Stimulated activated CD8-positive, alpha-beta memory T cell treated with anti-CD3 and anti-CD28 coated beads, Interleukin-12 subunit alpha, Interleukin-12 subunit beta, amount 100 ng/mL, for 4 hours (primary cell): ENCODE data around the gene SHISA5.

ENCODE experiments used
- DNase-seq: peaks from one replicate; pipeline ENCODE4 v3.0.0-alpha.2; 2020; ENCODE audit warnings: low read depth

SHISA5 gene

DNA sequence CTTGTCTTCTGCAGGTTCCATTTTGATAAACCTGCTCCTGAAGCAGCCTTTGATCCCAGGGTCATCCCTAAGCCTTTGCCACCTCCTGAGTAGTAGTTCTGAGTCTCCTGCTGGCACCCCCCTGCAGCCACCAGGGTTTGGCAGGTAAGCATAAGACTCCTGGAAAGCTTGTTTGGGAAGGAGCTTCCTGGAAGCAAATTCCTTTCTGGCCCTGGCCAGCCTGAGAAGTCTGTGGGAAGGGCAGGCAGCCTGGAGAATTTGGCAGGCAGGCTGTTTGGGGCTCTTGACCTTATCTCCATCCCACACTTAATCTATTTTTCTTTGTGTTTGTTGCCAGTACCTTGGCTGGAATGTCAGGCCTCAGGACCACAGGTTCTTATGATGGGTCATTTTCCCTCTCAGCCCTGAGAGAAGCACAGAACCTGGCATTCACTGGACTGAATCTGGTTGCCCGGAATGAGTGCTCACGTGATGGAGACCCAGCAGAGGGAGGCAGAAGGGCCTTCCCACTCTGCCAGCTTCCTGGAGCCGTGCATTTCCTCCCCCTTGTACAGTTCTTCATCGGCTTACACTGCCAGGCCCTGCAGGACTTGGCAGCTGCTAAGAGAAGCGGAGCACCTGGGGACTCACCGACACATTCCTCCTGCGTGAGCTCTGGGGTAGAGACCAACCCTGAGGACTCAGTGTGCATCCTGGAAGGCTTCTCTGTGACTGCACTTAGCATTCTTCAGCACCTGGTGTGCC is 44.0 kb downstream of the SHISA5 start:
- DNase-seq = no peak

DNA sequence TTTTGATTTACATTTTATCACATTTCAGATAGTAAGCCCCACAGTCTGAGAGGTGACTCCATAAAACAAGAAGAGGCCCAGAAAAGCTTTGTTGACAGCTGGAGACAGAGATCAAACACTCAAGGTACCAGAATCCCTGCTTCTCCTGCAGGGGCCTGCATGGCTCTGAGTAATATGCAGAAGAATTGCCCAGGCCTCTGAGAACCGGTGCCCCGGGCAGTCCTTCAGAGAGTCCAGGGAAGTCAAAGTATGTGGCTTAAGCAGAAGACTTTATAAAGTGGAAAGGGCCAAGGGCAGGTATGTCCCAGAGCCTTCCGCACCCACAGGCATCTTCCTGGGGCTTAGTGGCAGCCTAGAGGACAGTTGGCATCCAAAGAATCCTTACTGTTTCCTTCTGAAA is 44.6 kb downstream of the SHISA5 start:
- no peak for DNase-seq

DNA sequence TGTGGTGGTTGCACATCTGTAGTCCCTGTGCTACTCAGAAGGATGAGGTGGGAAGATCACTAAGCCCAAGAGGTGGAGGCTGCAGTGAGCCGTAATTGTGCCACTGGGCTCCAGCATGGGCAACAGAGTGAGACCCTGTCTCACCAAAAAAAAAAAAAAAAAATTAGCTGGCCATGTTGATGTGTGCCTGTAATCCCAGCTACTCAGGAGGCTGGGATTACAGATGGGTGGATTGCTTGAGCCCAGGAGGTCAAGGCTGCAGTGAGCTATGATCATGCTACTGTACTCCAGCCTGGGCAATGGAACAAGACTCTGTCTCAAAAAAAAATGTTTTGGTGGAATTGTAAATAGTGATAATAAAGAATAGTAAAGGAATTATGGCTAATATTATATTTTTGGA is 47.5 kb downstream of the SHISA5 start:
- DNase-seq = no peak

GRCh38 chr3:48451270-48451669 is 52.7 kb downstream of the SHISA5 start:
- DNase-seq = no peak

DNA sequence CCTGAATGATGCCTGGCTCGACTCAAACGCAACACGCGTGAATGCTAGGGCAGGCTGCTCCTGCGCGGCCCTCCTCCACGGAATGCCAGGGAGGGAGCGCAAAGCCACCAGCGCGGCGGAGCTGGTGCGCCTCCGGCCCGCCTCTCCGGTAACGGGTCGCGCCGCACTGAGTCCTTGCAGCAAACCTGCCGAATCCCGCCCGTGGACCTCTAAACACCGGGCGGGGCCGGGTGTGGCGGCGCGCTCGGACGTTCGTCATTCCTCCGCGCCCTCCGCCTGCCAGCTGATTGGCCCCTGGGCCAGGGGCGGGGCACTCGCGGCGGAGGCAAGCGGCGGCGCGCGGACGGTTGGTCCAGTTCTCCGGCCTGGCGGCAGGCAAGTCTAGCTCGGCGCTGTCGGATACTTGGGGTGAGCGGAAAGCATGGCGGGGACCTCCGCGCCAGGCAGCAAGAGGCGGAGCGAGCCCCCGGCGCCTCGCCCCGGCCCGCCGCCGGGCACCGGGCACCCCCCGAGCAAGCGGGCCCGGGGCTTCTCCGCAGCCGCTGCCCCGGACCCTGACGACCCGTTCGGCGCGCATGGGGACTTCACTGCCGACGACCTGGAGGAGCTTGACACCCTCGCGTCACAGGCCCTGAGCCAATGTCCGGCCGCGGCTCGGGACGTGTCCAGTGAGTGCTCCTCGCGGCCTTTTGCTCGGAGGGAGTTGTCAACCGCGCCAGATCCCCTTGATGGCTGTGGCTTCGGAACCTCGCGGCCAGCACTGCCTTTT is 57.4 kb downstream of the SHISA5 start, which contains the start of gene ATRIP:
Gene ATRIP (plus strand): TSS at position 313 of the 769 bp plus-strand sequence. CDS start 109 bp downstream, at position 422.
- DNase-seq = peak; percentile 81

- DNase-seq = no peak
Measured at GRCh38 chr3:48446043-48446424, 57.9 kb downstream of the SHISA5 start.

- DNase-seq = no peak
Measured at GRCh38 chr3:48445277-48445882, 58.6 kb downstream of the SHISA5 start.

DNA sequence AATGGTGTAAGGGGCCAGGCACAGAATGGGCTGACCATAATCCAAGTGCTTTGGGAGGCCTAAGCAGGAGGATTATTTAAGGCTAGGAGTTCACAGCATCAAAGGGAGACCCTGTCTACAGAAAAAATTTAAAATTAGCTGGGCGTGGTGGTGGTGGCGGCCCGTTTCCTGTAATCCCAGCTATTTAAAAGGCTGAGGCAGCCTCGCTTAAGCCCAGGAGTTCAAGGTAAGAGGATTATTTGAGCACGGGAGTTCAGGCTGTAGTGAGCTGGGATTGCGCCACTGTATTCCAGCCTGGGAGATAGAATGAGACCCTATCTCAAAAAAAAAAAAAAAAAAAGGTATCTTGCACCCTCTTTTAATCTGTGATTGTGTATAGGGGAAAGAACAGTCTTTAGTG is 62.0 kb downstream of the SHISA5 start:
- no peak for DNase-seq

DNA sequence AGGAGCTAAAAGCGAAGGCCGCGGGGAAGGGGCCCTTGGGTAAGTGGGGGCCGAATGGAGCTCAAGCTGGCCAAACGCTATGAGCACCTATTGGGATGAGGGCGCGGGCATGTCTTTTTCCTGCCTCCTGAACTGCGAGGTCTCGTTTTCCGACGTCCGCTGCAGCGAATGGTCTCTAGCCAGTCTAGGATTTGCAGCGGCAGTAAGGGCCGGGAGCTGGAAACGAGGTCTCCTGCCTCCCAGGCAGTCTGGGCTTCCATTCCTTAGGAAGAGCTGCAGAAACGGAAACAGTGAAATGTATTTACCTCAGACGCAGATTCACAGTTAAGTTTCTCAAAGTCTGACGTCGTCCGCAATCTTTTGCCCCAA is 63.4 kb downstream of the SHISA5 start:
- DNase-seq = no peak

DNA sequence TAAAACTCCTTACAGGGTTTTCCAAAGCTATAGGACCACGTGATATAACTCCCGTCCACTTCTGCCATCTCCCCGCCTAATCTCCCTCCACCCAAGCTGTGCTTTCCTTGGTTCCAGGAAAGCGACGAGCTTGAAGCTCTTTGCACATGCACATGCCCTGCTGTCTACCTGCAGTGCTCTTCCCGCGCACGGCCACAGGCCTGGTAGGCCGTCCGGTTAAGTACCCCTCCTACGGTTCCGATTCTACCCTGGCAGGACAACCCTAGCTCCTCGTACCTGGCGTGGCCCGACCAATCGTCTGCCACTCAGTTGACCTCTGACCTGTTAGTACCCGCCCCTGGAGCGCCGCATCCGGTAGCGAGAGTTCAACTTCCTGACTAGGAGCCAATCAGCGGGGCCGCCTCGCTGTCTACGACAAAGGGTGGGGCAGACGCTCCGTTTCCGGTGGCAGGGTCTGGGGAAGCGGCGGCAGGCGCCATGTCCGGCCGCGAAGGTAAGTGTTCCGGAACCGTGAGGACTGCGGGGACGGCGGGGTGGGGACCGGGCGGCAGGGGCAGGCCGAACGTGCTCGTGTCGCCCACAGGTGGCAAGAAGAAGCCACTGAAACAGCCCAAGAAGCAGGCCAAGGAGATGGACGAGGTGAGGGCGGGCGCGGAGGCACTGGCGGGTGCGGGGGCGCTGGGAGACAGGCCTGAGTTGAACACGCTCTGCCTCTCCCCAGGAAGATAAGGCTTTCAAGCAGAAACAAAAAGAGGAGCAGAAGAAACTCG is 64.0 kb downstream of the SHISA5 start, which contains the start of the genes CCDC51 and TMA7:
Gene CCDC51 (minus strand): TSS at position 300 of the 770 bp plus-strand sequence. CDS start 4,991 bp downstream, outside the sequence.
Gene TMA7 (plus strand): TSS at position 438 of the 770 bp plus-strand sequence. CDS start 40 bp downstream, at position 478.
- peak; percentile 95 for DNase-seq

DNA sequence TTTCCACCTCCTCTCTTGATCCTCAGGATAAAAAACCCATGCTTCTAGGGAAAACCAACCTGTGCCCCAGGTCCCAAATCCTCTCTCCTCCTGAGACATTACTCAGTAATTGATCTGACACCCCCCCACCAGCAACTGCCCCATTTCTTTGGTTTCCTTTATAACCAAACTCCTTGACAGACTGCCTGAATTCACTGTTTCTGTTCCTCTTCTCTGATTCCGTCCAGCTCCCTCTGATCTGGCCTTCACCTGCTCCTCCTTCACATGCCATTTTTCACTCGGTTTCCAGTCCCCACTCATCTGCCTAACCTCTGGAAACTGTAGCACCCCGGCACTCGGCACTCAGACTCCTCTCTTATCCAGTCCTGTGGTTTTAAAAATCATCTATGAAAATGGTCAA is 66.2 kb downstream of the SHISA5 start:
- DNase-seq = no peak

GRCh38 chr3:48436855-48437254 is 67.1 kb downstream of the SHISA5 start:
- no peak for DNase-seq

DNA sequence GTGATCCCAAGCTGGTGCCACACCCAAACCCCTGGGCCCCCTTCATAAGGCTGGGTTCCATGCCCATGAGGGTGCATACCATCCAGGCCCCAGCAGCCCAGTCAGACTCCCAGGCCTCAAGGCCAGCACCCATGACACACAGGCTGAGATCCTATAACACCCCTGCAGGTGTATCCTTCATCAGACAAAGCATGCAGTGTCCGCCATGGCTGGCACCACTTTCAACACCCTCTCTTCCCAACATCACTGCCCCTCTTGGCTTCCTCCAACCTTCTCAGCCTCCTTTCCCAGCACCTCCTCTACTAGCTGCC is 67.5 kb downstream of the SHISA5 start:
- no peak for DNase-seq

GRCh38 chr3:48435774-48436476 is 68.0 kb downstream of the SHISA5 start:
- DNase-seq = peak; percentile 67

GRCh38 chr3:48435223-48435595 is 68.8 kb downstream of the SHISA5 start:
- no peak for DNase-seq

DNA sequence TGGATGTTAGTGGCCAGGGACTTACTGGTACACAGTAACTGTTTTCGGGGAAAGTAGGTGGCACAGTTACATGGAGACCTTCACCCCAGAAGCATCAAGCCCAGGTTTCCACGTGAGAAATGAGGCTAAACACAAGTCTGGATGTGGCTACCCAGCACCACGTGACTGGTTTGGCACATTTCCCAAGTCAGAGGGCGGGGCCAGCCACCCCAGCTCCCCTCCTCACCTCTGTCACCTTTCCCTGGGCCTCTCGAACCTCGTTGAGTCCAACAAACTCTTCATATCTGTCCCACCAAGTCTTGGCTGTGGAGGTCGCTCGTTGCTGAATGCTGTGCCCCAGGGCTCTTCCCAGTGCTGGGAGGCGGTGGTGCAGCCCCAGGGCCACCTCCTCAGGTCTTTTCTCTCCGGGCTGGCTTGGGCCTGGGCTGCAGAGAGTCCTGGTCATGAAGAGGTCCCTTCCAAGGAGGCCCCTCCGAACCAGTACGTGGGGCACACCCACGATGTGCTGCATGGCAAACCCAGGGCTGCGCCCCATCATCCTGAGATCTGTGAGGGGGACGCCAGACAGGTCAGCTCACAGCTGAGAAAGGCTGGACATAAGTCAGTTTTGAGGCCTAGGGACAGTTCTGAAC is 69.3 kb downstream of the SHISA5 start:
- no peak for DNase-seq

DNA sequence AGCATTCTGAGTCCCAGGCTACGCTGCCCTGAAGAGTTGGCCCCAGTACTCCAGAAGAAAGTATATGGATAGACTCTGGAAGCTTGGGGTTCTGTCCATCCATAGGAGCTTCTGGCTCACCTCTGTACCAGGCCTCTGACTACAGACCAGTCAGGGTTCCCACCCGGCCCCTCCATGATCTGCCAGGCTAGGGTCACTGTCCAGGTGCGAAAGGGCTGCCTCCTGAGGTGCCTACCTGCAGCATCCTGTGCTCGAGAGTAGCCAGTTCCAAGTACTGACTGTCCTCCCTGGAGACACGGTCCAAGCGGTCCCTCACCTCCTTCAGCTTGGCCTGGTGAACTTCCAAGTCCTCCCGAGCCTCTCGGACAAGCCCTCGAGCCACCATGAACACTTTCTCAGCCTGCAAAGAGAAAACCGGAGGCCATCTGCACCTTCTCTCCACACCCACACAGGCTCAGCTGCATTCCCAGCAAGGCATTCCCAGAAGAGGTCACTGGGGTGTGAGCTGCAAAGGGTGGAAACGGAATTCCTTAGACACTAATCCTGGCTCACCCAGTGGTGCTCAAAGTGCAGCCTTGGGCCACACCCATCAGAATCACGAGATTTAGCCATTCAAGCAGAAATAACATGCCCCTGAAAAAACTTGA is 70.4 kb downstream of the SHISA5 start:
- DNase-seq = no peak

GRCh38 chr3:48432411-48433371 is 71.3 kb downstream of the SHISA5 start:
- no peak for DNase-seq

DNA sequence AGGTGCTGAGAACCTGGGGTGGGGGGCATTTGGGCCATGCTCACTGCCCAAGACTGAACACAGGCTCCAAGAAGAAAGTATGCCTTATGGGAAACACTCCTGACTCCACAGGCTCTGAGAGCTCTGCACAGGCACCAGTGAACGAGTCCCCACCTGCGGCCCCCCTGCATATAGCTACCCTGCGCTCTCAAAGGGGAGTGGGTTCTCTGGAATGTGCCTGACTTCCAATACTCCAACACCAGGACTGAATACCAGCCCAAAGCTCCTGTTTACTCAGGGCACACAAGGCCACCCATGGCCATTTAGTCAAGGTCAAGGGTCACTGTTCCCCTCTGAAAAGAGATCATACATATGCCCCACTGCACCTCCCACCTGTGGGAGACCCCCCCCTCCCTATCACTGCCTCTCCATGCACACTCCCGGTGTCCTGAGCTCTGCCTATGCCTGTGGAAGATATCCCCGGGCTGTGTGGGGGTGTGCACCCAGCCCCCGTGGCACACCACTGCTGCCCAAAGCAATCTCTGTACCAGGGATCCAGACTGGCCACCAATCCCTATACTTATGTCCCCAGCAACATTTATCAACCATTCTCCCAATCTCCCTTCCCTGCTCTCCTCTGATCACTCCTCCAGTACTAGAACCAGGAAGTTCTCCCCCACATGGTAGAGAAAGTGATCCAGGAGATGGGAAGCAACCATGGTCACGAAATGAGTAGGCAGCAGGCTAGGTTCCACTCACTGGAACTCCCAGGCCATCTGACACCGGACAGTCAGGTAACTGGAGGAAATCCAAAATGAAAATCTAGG is 72.5 kb downstream of the SHISA5 start:
- no peak for DNase-seq
